GM10248 (cell line): ENCODE data around the gene TNFAIP3.

Experiments
- CTCF ChIA-PET: fragments of 300-600 bp; sonication (Branson Sonifier 250); formaldehyde crosslinking; extraction: SDS; loops from one replicate; lab custom pipeline; 2021; ENCODE audit warnings: antibody characterized with exemption; lab: Yijun Ruan, JAX
- POLR2A ChIA-PET: fragments of 350-650 bp; sonication (Branson Sonifier 250); formaldehyde crosslinking; extraction: SDS; loops from one replicate; lab custom pipeline; 2020; ENCODE audit warnings: antibody characterized with exemption; lab: Yijun Ruan, JAX
- DNase-seq: peaks from one replicate; pipeline ENCODE4 v3.0.0; 2012; ENCODE audit errors: extremely low spot score
- CTCF ChIP-seq: IDR thresholded peaks from 2 replicates; pipeline ENCODE4 v1.5.1; 2012; ENCODE audit warnings: mild to moderate bottlenecking, low read depth; ENCODE audit errors: extremely low read depth, missing control alignments, control extremely low read depth

Gene TNFAIP3

GRCh38 chr6:137866914-137867684 lies at the start of gene TNFAIP3:
TNFAIP3 (plus strand) TSS chr6:137867259; CDS start chr6:137871228, 3,969 bp downstream.
- CTCF ChIA-PET, result interaction anchor here (0.6 to 9.4 kb wide), 73 partner anchors 8 to 242 kb away, joined by 3 to 138 read pairs (median 4); no protein-coding TSS in a partner anchor
- peak; percentile 87 for TF ChIP-seq CTCF
- POLR2A ChIA-PET, result interaction anchor here (1.0 kb wide), 2 partner anchors 42 to 61 kb away, joined by 3 to 4 read pairs; no protein-coding TSS in a partner anchor
- DNase-seq, result peak; percentile 96

GRCh38 chr6:137818440-137818839 lies 48.6 kb upstream of the TNFAIP3 start:
- no peak for TF ChIP-seq CTCF
- CTCF ChIA-PET, result interaction anchor here (0.9 to 1.6 kb wide), 5 partner anchors 10 to 49 kb away, joined by 3 to 7 read pairs (median 3); no protein-coding TSS in a partner anchor
- DNase-seq, result no peak
- POLR2A ChIA-PET, result no interaction called here

- POLR2A ChIA-PET, result no interaction called here
These were observed 47.3 kb upstream of the TNFAIP3 start for GRCh38 chr6:137819740-137820139.

GRCh38 chr6:137820425-137820824 lies 46.6 kb upstream of the TNFAIP3 start:
- ChIA-PET CTCF (interaction anchor here (0.8 to 1.8 kb wide), 4 partner anchors 9 to 47 kb away, joined by 3 to 4 read pairs (median 4); partner anchors contain the start of gene TNFAIP3), POLR2A (no interaction called here)
- DNase-seq, result no peak
- no peak for TF ChIP-seq CTCF

More at GRCh38 chr6:137819740-137820139, 47.3 kb upstream of the TNFAIP3 start:
- DNase-seq, result no peak
- no peak for TF ChIP-seq CTCF
- CTCF ChIA-PET, result interaction anchor here (1.4 to 1.8 kb wide), 5 partner anchors 10 to 47 kb away, joined by 3 to 7 read pairs (median 4); partner anchors contain the start of gene TNFAIP3

- ChIA-PET CTCF (interaction anchor here (0.8 to 1.8 kb wide), 4 partner anchors 9 to 46 kb away, joined by 3 to 4 read pairs (median 4); partner anchors contain the start of gene TNFAIP3), POLR2A (no interaction called here)
- no peak for DNase-seq
- no peak for TF ChIP-seq CTCF
These were observed 46.1 kb upstream of the TNFAIP3 start for GRCh38 chr6:137820952-137821351.

GRCh38 chr6:137821491-137821890 lies 45.6 kb upstream of the TNFAIP3 start:
- no peak for TF ChIP-seq CTCF
- no peak for DNase-seq
- ChIA-PET CTCF (interaction anchor here (1.8 kb wide), 1 partner anchor 45 kb away, joined by 4 read pairs; the partner anchor contains the start of gene TNFAIP3), POLR2A (no interaction called here)
